Measurements from ENCODE around the gene TSPAN16.
"Not testable (repeated sequence)": the region's sequence is repeated elsewhere in the genome, so short reads cannot be mapped to it uniquely, and the experiment has no call there.

TSPAN16 gene

DNA sequence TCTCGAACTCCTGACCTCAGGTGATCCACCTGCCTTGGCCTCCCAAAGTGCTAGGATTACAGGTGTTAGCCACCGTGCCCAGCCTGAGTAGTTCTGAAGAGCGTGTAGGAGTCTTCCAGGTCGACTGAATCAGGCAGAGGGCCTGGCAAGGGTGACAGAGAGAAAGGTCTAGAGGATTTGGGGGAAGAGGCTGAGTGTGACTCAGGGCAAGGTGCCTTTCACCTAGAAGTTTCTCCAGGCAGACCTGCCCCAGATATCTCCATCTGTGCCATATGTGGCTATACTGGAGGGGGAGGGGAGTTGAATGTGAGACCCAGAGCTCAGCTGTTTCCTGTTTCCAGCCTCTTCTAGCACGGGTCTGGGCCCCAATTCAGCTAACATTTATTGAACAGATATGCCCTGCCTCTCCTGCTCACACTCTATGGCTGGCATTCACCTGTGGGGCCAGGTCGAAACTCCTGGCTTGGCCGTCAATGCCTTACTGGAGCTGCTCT lies 51.6 kb downstream of the TSPAN16 start:
- peak; percentile 43 for DNase-seq

DNA sequence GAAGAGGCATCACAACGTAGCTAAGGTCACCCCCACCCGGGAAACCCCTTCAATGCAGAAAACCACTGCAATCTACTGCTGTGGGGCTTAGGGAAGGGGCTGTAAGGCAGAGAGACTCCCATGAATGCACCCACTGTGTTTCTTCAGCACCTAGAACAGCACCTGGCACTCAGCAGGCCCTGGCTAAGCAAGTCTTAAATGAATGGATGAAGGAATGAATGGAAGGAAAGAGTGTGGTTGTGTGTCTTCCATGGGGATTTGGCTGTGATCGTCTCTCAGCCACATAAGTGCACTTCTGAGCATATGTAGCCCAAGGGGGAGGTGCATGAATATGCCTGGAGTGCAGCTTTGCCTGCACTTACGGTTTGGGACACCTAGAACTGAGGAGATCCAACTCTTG lies 53.2 kb downstream of the TSPAN16 start:
- DNase-seq, result no peak

DNA sequence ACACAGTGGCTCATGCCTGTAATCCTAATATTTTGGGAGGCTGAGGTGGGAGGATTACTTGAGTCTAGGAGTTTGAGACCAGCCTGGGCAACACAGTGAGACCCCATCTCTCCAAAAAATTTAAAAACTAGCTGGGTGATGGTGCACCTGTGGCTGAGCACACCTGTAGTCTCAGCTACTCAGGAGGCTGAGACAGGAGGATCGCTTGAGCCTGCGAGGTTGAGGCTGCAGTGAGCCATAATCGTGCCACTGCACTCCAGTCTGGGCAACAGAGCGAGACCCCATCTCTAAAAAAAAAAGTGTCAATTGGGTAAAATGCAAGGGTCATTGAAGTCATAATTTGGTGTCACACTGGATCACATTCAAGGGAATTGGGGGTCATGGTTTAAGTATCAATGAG lies 58.1 kb downstream of the TSPAN16 start:
- DNase-seq, result not testable (repeated sequence)

DNA sequence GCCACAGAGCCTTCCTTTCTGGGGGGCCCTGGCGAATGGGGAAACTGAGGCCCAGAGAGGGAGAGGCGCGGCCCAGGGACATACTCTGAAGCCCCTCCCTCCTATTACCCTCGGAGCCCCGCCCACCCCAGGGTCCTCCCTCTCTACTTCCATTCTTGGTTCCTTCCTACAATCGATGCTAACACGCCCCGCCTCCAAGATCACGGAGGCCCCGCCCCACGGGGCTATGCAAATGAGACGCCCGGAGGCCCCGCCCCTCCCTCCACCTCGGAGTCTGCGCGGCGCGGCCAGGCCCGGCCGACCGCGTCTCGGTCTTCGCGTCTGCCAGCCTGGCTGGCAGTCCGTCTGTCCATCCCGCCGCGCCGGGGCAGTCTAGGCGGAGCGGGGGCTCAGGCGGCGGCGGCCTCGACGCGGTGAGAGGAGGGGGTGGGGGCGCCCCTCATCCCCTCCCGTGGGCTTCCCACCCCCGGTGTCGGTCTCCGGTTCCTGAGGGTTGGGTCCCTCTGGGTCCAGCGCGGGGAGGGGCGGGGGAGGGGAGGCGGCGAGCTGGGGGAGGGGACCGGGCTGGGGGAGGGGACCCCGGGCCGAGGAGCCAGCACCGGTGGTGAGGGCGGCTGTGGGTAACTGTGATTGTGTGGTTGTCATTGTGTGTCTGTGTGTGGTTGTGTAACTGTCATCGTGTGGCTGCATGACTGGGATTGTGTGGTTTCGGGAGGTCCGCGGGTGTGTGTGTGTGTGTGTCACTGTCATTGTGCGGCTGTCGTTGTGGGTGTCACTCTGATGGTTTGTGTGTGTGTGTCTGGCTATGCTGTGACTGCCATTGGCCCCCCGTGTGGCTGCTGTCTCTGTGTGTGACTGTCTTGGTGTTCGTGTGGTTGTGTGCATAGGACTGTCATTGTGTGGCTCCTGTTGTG lies 59.5 kb downstream of the TSPAN16 start, which contains the start of gene PLPPR2:
TSS of gene PLPPR2 (plus strand) at position 273 of the 914 bp plus-strand sequence. CDS start 2,242 bp downstream, outside the sequence.
- peak; percentile 97 for DNase-seq

DNA sequence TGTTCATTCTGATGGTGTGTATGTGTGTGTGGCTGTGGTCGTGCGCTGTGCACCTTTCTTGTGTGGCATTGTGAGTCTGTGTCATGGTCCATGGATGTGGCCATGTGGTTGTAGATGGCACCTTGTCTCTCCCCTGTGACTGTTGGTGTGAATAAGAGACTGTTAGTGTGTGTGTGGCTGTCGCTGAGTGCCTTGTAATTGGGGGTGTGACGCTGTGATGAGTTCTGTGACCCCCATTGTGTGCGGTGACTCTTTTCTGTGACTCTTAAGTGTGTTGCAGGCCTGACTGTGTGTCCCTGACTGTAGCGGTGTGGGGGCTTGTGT lies 60.1 kb downstream of the TSPAN16 start:
- no peak for DNase-seq

DNA sequence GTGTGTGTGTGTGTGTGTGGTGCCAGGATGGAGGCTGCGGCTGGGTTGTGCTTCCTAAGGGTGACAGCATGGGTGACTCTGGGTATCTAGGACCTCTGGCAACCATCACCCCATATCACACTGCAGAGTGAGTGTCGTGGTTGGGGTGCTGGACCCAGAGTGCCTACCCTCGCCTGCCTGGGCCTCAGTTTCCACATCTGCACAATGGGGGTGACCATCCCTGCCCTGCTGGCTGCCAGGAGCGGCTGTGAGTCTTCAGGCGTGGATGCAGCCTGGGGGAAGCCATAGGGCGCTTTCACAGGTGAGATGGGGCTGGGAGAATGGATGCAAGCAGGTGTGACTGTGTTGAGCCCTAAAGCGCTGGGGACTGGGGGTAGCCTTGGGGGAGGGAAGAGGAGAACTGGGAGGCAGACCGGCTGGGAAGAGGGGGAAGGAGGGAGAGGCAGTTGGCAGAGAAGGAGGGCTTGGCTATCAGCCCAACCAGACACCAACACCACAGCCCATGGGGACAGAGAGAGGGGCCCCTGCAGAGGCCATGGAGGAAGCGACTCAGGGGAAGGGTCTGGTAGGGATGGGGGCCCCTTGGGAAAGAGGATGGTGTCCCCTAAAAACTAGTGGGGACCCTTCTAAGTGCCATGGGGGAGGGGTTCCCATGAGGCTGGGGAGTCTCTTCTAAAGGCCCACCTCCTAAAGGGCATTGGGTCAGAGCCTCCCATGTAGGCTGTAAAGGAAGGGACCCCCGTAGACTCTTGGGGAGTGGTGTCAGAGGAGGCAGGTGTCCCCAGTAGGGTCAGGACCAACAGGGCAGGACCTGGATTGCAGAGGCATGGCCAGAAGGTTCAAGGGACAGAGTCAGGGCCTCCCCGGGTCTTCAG lies 61.0 kb downstream of the TSPAN16 start:
- no peak for DNase-seq

DNA sequence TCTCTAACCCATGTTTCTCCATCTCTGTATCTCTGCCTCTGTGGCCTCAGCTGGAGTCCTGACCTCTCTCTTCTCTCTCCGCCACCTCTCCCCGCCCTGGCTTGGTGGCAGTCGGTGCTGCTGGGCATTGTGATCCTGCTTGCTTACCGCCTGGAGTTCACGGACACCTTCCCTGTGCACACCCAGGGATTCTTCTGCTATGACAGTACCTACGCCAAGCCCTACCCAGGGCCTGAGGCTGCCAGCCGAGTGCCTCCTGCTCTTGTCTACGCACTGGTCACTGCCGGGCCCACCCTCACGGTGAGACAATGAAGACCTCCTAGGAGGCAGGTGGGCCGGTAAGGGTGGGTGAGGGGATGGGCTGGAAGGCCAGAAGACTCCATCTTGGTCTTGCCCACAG lies 63.5 kb downstream of the TSPAN16 start:
- no peak for DNase-seq

DNA sequence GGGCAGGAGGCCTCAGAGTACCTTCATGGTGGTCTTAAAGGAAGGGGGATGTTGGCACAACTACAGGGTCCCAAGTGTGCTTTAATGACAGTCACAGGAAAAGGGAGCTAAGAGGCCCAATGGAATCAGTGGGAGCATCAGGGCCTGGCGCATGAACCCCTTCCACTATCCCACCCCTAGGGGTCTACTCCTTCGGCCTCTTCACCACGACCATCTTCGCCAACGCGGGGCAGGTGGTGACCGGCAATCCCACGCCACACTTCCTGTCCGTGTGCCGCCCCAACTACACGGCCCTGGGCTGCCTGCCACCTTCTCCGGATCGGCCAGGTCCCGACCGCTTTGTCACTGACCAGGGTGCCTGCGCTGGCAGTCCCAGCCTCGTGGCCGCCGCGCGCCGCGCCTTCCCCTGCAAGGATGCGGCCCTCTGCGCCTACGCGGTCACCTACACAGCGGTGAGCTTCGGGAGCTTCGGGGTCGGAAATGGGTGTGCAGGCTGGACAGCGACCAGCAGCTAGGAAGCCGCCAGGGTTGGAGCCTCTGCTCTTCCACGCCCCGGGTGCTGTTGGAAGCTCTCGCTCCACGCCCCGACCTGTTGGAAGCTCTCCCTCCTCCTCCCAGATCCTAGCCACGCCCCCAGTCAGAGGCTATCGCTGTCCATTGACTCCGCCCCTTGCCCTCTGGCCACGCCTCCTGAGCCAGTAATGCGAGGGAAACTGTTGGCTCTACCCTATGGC lies 65.2 kb downstream of the TSPAN16 start:
- peak; percentile 51 for DNase-seq

DNA sequence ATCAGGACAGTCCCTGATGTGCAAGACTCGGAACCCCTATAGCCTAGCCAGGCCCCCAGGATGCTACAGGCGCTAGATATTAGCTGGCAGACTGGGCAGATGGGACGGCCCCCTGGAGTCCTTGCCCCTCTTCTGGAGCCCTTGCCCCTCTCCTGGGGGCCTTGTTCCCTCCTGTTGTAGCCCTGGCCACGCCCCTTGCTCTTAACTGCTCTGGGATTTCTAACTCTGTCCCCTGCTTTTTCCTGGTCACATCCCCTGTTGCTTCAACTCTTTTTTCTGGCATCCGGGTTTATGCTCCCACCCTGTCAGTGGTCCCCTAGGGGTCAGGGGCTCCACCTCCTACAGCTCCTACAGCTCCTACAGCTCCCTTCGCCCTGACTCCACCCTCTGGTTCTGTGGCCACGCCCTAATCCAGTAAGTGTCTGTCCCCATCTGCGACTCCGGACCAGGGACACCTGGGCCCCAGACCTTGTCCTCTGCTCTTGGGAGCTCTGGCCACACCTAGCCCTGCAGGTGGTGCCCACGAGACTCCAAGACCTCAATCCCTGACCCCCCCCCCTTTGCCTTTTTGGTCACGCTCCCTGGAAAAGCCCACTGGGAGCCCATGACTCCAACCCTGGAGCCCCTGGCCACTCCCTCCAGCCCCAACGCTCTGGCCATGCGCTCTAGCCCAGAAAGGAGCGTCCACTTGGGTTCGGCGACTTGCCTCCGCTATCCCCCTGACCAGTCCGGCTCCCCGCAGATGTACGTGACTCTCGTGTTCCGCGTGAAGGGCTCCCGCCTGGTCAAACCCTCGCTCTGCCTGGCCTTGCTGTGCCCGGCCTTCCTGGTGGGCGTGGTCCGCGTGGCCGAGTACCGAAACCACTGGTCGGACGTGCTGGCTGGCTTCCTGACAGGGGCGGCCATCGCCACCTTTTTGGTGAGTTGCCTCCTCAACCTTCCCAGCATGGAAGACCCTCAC lies 66.1 kb downstream of the TSPAN16 start:
- no peak for DNase-seq

DNA sequence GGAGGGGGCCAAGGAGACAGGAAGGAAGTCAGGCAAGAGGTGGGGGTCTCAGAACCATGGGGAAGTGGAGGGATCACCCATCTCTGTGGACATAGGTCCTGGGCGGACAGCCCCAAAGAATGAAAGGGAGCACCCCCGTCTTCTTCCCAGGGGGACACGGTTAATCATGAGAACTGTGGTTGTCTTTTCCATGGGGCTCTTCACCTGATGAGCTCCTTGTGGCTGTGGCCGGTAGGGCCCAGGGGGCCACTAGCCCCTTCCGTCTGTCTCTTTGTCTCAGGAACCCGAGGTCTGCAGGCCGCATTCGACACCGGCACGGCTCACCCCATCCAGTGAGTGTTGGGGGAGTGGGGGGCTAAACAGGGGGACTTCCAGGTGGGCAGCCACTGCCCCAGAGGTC lies 67.9 kb downstream of the TSPAN16 start:
- no peak for DNase-seq

DNA sequence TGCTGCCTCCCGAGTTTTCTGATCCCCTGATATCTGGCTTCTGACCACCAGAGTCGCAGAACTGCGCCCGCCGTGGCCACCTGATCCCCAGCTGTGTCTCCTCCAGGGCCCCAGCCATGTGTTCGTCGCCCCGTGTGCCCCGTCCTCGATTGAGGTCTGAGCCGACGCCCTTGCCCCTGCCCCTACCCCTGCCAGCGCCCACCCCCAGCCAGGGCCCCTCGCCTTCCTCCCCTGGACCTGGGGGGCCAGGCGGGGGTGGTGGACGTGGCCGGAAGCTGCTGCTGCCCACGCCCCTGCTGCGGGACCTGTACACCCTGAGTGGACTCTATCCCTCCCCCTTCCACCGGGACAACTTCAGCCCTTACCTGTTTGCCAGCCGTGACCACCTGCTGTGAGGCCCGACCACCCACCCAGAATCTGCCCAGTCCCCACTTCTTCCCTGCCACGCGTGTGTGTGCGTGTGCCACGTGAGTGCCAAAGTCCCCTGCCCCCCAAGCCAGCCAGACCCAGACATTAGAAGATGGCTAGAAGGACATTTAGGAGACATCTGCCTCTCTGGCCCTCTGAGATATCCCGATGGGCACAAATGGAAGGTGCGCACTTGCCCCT lies 68.4 kb downstream of the TSPAN16 start:
- no peak for DNase-seq

DNA sequence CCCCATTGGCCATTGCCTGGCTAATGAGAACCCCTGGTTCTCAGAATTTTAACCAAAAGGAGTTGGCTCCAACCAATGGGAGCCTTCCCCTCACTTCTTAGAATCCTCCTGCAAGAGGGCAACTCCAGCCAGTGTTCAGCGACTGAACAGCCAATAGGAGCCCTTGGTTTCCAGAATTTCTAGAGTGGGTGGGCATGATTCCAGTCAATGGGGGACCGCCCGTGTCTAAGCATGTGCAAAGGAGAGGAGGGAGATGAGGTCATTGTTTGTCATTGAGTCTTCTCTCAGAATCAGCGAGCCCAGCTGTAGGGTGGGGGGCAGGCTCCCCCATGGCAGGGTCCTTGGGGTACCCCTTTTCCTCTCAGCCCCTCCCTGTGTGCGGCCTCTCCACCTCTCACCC lies 69.0 kb downstream of the TSPAN16 start:
- no peak for DNase-seq

Data from hematopoietic multipotent progenitor cell treated with erythropoietin and hydrocortisone succinate and interleukin-3 and kit ligand, for 4 days (in vitro differentiated cells).